Osteocyte (in vitro differentiated cells): ENCODE results near the gene KRTAP2-2. TPM values are rescaled to one million over a fixed set of nuclear protein-coding genes. Genes with fewer than 3 reads are reported as not detected.
"Not testable (repeated sequence)": the region's sequence is repeated elsewhere in the genome, so short reads cannot be mapped to it uniquely, and the experiment has no call there.

Experiments
- DNase-seq: peaks from one replicate; pipeline ENCODE4 v3.0.0; 2021; ENCODE audit warnings: mixed read lengths; ENCODE audit not compliant: unreplicated experiment; ENCODE audit errors: extremely low spot score
- H3K27ac Mint-ChIP-seq: one replicate; pipeline ENCODE4 v1.8.0; 2021; ENCODE audit warnings: mild to moderate bottlenecking, mixed read lengths; ENCODE audit not compliant: unreplicated experiment
- H3K27me3 Mint-ChIP-seq: one replicate; pipeline ENCODE4 v1.8.0; 2021; ENCODE audit warnings: mixed read lengths; ENCODE audit not compliant: unreplicated experiment
- H3K36me3 Mint-ChIP-seq: one replicate; pipeline ENCODE4 v1.8.0; 2021; ENCODE audit warnings: mixed read lengths; ENCODE audit not compliant: unreplicated experiment
- H3K4me1 Mint-ChIP-seq: one replicate; pipeline ENCODE4 v1.8.0; 2021; ENCODE audit warnings: mixed read lengths; ENCODE audit not compliant: unreplicated experiment
- H3K4me3 Mint-ChIP-seq: one replicate; pipeline ENCODE4 v1.8.0; 2021; ENCODE audit warnings: mild to moderate bottlenecking, moderate library complexity, mixed read lengths; ENCODE audit not compliant: unreplicated experiment
- H3K9me3 Mint-ChIP-seq: one replicate; pipeline ENCODE4 v1.8.0; 2021; ENCODE audit warnings: mixed read lengths; ENCODE audit not compliant: unreplicated experiment
- total RNA-seq: library from RNA; stranded (reverse); gene quantifications from 2 replicates; pipeline ENCODE4 v1.2.1, GENCODE V29; 2021
- TF ChIP-seq, protein P1 (sequence below): fragments of 200-600 bp; sonication (generic); IDR thresholded peaks from 2 replicates; pipeline ENCODE4 v1.5.0; 2021; ENCODE audit warnings: antibody characterized with exemption, mild to moderate bottlenecking, moderate library complexity

Gene KRTAP2-2
- total RNA-seq, 1 donor from 2014 or later = not detected

DNA sequence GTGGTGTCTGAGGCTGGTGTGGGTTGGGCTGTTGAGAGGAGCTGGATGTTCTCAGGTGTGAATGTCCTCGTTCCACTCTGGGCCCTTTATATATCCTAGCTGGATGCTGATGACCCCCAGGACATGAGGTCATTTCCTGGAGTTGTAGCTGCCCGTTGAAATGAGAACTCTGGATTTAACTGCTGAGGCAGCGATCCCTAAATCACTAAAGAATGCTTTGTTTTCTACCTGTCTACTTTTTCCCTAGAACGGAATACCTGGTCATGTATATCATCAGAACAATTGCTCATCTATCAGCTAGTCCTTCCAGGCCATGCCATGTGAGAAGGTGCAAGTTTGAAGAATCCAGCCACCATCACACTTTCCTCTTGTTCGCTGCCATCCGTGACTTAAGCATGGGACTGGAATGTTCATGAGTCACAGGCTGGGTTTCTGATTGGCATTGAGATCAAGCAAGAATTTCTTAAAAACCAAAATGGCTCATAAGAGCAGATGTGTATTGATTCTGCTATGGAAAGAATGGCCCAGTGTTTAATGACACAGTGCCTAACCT, 5.1 kb upstream of the KRTAP2-2 start, which contains the start of gene KRTAP2-3:
KRTAP2-3 (minus strand) TSS at position 63 of the 553 bp plus-strand sequence. CDS start 64 bp downstream, outside the sequence.
- Mint-ChIP-seq H3K27ac (peak within 1 kb of the TSS; percentile 90), H3K4me3 (peak within 1 kb of the TSS; percentile 28), H3K9me3 (peaks cover 6% of the 10 kb centered on the region), H3K27me3 (no peaks in the 10 kb centered on the region), H3K36me3 (no peaks in the 10 kb centered on the region), H3K4me1 (peaks cover 49% of the 10 kb centered on the region)
- TF ChIP-seq, protein P1, sequence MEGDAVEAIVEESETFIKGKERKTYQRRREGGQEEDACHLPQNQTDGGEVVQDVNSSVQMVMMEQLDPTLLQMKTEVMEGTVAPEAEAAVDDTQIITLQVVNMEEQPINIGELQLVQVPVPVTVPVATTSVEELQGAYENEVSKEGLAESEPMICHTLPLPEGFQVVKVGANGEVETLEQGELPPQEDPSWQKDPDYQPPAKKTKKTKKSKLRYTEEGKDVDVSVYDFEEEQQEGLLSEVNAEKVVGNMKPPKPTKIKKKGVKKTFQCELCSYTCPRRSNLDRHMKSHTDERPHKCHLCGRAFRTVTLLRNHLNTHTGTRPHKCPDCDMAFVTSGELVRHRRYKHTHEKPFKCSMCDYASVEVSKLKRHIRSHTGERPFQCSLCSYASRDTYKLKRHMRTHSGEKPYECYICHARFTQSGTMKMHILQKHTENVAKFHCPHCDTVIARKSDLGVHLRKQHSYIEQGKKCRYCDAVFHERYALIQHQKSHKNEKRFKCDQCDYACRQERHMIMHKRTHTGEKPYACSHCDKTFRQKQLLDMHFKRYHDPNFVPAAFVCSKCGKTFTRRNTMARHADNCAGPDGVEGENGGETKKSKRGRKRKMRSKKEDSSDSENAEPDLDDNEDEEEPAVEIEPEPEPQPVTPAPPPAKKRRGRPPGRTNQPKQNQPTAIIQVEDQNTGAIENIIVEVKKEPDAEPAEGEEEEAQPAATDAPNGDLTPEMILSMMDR = no peak
- DNase-seq = no peak

DNA sequence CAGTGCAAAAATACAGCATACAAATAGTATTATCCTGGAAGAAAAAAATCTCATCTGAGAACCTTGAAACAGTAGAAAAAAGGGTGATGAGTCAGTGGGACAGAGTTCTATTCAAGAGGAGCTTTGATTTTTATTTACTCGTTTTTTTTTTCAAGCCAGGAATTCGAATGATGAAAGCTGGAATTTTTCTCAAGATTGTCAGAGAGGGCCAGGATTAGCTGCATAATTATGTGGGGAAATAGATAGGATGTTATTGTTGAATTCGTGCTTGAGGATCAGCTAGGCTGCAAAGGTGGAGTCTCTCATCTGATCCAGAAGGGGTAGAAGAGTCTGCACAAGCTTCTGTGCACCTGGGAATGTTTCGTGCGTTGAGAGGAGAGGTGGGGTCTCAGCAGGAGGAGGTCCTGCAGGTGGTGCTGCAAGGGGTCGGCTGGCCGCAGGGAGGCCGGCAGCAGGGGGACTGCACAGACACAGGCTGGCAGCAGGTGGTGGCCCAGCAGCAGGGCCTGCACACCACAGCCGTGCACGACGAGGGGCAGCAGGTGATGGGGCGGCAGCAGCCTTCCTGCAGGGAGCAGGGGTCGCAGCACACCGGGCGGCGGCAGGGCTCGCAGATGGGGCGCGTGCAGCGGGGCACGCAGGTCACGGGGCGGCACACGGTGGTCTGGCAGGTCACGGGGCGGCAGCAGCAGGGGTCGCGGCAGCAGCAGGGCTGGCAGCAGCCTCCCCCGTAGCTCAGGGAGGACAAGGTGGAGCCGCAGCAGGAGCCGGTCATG, 4.4 kb upstream of the KRTAP2-2 start:
- H3K9me3 Mint-ChIP-seq, H3K4me3 Mint-ChIP-seq, DNase-seq, H3K36me3 Mint-ChIP-seq, H3K27me3 Mint-ChIP-seq: not testable (repeated sequence)
- Mint-ChIP-seq H3K4me1 (peaks cover 49% of the 10 kb centered on the region), H3K27ac (peak overlapping the region; percentile 90)

DNA sequence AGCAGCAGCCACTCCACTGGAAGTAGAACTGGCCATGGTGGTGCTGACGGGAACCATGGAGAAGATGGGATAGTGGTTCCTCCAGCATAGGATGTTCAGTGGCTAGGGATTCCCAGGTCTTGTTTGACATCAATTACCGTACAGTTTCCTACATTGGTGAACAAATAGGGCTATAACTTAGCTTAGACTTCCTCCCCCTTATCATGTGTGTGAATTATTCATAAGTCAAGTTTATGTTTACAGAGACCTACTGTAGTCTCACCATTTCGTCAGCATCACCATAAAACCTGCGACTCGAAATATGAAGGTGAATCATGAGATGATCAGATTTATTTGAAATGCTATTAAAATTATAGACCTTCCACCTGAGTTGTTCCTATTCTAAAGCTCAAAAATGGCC, 3.7 kb upstream of the KRTAP2-2 start:
- Mint-ChIP-seq H3K4me1 (peaks cover 45% of the 10 kb centered on the region), H3K36me3 (no peaks in the 10 kb centered on the region), H3K27ac (no peak overlapping the region), H3K27me3 (no peaks in the 10 kb centered on the region), H3K4me3 (no peak overlapping the region), H3K9me3 (peaks cover 7% of the 10 kb centered on the region)
- DNase-seq = no peak
- TF ChIP-seq, protein P1 = no peak

DNA sequence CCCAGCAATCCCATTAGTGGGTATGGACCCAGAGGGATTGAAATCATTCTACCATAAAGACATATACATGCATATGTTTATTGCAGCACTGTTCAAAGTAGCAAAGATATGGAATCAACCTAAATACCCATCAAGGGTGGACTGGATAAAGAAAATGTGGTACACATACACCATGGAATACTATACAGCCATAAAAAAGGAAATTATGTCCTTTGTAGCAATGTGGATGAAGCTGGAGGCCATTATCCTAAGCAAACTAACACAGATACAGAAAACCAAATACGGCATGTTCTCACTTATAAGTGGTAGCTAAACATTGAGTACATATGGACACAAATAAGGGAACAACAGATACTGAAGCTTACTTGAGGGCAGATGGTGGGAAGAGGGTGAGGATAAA, 2.5 kb upstream of the KRTAP2-2 start:
- Mint-ChIP-seq H3K9me3 (peaks cover 10% of the 10 kb centered on the region), H3K4me1 (peaks cover 36% of the 10 kb centered on the region)

DNA sequence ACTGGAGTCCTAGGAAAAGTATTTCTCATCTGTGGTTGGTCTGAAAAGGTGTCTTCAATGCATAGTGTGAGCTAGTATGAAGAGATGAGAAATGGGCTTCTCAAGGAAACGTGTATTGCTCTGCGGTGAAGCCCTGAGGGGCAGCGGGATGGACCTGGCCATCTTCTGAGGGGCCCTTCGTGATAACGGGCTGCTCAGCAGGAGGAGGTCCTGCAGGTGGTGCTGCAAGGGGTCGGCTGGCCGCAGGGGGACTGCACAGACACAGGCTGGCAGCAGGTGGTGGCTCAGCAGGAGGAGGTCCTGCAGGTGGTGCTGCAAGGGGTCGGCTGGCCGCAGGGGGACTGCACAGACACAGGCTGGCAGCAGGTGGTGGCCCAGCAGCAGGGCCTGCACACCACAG, 474 bp downstream of the KRTAP2-2 start:
- not testable (repeated sequence) for H3K4me3 Mint-ChIP-seq, H3K27me3 Mint-ChIP-seq, DNase-seq, H3K36me3 Mint-ChIP-seq, H3K27ac Mint-ChIP-seq
- Mint-ChIP-seq H3K4me1 (peaks cover 14% of the 10 kb centered on the region), H3K9me3 (peaks cover 10% of the 10 kb centered on the region)

More for the DNA sequence above, 2.5 kb upstream of the KRTAP2-2 start:
- peaks cover 4% of the 10 kb centered on the region for H3K36me3 Mint-ChIP-seq
- no peak overlapping the region for H3K27ac Mint-ChIP-seq
- TF ChIP-seq, protein P1 = no peak
- H3K27me3 Mint-ChIP-seq = no peaks in the 10 kb centered on the region
- no peak for DNase-seq
- no peak overlapping the region for H3K4me3 Mint-ChIP-seq

DNA sequence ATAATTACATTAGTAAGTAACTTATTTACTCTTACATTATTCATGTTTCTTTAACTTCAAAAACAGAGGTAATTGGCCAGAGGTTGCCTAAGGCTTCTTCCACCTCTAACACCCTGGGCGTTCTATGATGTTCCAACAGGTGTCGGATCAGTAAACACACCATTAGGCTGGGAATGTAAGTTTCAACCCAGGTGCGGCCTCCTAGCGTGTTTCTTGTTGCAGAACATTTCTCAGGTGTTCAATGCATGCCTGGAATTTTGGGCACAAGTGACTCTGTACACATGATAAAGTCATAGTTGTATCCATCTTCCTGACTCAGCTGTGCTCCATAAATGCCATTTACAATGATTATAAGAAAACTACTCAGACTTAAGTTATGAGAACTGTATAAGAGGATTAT, 1.0 kb downstream of the KRTAP2-2 start:
- Mint-ChIP-seq H3K9me3 (peaks cover 10% of the 10 kb centered on the region), H3K4me1 (peaks cover 11% of the 10 kb centered on the region), H3K36me3 (peaks cover 4% of the 10 kb centered on the region), H3K4me3 (no peak overlapping the region), H3K27ac (no peak overlapping the region), H3K27me3 (no peaks in the 10 kb centered on the region)
- DNase-seq = no peak
- TF ChIP-seq, protein P1 = no peak
